HG03565 (cell line): Measurements from ENCODE around the gene CCDC169.
"Not testable (repeated sequence)": the region's sequence is repeated elsewhere in the genome, so short reads cannot be mapped to it uniquely, and the experiment has no call there.

Source experiments
- ATAC-seq: cut with Tn5 transposase; IDR thresholded peaks from one replicate; pipeline ENCODE4 v1.9.1; 2021; ENCODE audit warnings: mild to moderate bottlenecking, moderate library complexity; ENCODE audit not compliant: unreplicated experiment

The CCDC169 gene

GRCh38 chr13:36297366-36298338 is at the start of gene CCDC169:
Gene CCDC169 (minus strand): TSS chr13:36297814. CDS start chr13:36297719, 95 bp downstream.
- peak; percentile 52 for ATAC-seq

- peak; percentile 93 for ATAC-seq
These were observed 48.8 kb upstream of the CCDC169 start, which contains the start of gene SPART for GRCh38 chr13:36346222-36347083. Gene SPART (minus strand): TSS chr13:36346394. CDS start chr13:36335830, 10,564 bp downstream.

GRCh38 chr13:36345438-36346221 is 48.0 kb upstream of the CCDC169 start:
- ATAC-seq = no peak

- ATAC-seq = no peak
These were observed 47.3 kb upstream of the CCDC169 start for GRCh38 chr13:36344886-36345437.

GRCh38 chr13:36344173-36344572 is 46.6 kb upstream of the CCDC169 start:
- ATAC-seq = no peak

- no peak for ATAC-seq
These were observed 46.2 kb upstream of the CCDC169 start for GRCh38 chr13:36343766-36344165.

GRCh38 chr13:36342715-36343114 is 45.1 kb upstream of the CCDC169 start:
- no peak for ATAC-seq

GRCh38 chr13:36341718-36342117 is 44.1 kb upstream of the CCDC169 start:
- no peak for ATAC-seq

- no peak for ATAC-seq
These were observed 42.1 kb upstream of the CCDC169 start for GRCh38 chr13:36339600-36340155.

- ATAC-seq = no peak
These were observed 40.5 kb upstream of the CCDC169 start for GRCh38 chr13:36337938-36338641.

- ATAC-seq = no peak
These were observed 35.4 kb upstream of the CCDC169 start for GRCh38 chr13:36332986-36333385.

- ATAC-seq = not testable (repeated sequence)
These were observed 34.6 kb upstream of the CCDC169 start for GRCh38 chr13:36332255-36332654.

GRCh38 chr13:36331280-36331679 is 33.7 kb upstream of the CCDC169 start:
- ATAC-seq = no peak

GRCh38 chr13:36329361-36329760 is 31.7 kb upstream of the CCDC169 start:
- ATAC-seq = no peak

GRCh38 chr13:36328821-36329220 is 31.2 kb upstream of the CCDC169 start:
- ATAC-seq = no peak

GRCh38 chr13:36325912-36326311 is 28.3 kb upstream of the CCDC169 start:
- no peak for ATAC-seq

- ATAC-seq = not testable (repeated sequence)
These were observed 27.3 kb upstream of the CCDC169 start for GRCh38 chr13:36324881-36325280.

- ATAC-seq = no peak
These were observed 26.4 kb upstream of the CCDC169 start for GRCh38 chr13:36323951-36324566.

GRCh38 chr13:36323408-36323807 is 25.8 kb upstream of the CCDC169 start:
- ATAC-seq = no peak
